ENCODE measurements around the gene CNNM4.
A peak's percentile ranks its signal among the peaks of the same experiment; 100 is the strongest.
"Not testable (repeated sequence)": the region's sequence is repeated elsewhere in the genome, so short reads cannot be mapped to it uniquely, and the experiment has no call there.

The CNNM4 gene

GRCh38 chr2:96792772-96793749, 32.4 kb downstream of the CNNM4 start:
- DNase-seq, result no peak

- DNase-seq, result no peak
These were observed 34.4 kb downstream of the CNNM4 start for GRCh38 chr2:96795076-96795475.

GRCh38 chr2:96796497-96796896, 35.8 kb downstream of the CNNM4 start:
- not testable (repeated sequence) for DNase-seq

GRCh38 chr2:96797066-96797625, 36.4 kb downstream of the CNNM4 start:
- DNase-seq, result no peak

DNA sequence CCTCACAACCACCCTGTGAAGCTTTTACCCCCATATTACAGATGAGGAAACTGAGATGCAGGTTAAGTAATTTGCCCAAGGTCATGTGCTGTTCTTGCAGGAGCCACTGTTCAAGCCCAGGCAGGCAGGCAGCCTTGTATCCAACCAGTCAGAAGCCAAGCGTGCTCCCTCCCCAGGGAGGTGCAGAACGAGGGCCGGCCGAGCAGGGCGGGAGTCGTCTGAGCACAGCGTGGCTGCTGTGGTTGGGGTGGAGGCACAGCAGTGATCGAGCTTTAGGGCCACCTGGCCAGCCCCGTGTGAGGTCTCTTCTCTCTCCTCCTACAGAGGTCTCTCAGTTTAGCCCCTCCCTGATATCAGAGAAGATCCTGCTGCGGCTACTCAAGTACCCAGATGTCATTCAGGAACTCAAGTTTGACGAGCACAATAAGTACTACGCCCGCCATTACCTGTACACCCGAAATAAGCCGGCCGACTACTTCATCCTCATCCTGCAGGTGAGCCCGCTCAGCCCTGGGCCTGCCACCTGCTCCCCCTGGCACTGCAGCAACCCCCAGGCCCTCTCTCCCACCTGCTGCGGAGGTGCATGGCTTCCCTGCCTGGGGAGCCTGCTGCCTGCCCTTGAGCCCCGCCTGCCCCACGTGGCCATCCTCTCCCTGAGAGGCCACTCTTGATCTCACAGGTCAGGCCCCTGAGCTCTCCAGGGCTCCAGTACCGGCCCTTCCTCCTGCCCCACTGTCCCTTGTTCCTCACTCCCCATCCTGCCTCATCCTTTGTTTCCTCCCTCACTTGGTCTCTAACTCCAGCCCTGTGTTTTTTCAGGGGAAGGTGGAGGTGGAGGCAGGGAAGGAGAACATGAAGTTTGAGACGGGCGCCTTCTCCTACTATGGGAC, 38.3 kb downstream of the CNNM4 start:
- no peak for DNase-seq

DNA sequence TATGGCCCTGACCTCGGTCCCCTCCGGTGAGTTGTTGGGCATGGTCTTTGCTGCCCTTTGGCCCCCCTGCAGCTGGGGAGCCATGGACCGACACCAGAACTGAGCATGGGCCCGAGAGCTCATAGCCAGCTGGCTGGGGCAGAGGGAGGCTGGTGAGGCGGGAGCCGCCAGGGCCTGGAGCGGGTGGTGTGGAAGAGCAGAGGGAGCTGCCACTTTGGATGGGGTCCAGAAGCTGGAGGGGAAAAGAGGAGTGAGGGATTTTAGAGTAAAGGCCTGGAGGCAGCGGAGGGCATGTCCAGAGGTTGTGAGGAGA, 38.9 kb downstream of the CNNM4 start:
- DNase-seq, result no peak

DNA sequence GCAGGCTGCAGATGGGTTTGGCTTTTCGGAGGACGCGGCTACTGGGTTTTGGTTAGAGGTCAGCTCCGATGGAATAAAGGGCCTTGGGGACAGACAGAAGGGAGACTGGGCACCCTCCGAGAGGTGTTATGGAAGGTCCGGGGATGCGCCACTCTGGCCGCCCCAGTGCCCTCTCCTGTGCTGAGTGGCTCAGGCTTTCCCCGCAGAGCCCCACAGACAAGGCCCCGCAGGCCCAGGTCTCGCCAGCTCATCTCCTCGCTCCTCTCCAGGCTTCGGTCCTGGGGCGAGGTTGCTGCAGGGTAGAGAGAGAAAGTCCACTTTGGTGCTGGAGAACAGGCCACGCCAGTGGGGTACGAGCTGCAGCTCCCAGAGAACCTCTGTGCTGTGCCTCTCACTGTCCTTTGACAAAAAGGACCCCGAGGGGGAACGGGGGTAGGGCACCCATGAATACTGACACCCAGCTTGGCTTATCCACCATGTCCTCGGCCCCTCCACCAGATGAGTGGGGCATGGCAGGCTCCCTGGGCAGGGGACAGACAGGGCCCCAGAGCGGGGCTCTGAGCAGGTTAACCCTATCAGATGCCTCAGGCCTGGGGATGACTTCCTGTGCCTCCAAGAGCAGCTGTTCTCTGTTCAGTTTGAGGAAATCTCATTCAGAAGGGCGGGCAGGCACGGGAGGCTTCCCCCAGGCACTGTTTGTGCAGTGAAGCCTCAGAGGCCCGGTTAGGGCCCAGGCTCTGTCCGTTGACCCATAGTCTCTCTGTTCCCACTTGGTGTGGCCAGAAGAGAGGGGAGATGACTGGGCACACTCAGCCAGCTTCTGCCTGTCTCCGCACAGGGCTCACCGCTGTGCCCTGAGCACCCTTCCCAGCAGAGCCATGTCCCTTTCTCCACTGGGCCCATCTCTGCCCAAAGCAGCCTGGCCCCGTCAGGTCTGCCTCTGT, 39.6 kb downstream of the CNNM4 start:
- no peak for DNase-seq

- peak; percentile 69 for DNase-seq
These were observed 40.5 kb downstream of the CNNM4 start for GRCh38 chr2:96801005-96801785.

DNA sequence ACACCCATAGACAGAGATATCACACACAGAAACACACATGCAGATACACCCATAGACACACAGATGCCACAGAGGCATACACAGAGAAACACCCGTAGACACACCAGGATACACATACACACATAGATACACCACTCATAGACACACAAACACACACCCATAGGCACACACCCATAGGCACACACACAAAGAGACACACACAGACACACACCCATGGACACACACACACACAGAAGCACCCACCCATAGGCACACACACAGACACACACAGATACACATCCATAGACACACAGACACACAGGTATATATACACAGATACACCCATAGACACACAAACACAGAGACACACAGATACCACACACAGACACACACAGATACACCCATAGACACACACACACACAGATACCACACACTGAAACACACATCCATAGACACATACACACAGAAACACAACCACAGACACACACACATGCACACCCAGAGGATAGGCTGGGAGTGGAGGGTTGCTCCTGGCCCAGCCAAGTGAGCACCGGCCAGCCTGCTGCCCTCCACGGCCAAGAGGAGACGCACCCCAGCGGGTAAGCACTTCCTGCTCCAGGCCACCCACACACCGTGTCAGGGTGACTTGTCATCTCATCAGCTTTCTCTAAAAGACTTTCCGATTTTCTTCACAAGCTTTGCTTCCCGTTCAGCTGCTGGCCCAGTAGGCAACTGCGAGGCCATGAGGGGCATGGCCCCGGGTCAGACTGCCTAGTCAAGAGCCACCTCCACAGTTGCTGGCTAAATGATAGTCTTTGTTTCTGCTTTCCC, 41.3 kb downstream of the CNNM4 start:
- no peak for DNase-seq

DNA sequence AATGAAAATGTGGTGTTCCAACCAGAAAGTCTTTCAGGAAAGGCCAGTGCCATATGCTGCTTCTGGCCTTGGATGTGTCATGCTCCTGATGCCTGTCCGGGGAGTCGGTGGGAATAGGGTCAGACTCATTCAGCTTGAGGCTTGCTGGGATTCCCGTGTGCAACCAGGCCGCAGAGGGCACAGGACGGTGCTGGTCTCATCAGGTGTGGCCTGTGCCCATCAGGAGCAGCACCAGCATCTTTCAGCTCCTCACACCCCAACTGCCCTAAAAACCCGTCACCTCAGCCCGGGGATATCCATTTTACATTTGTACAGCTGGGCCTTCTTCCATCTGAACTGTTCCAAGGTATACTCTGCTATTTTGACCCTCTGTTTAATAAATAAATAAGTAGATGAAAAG, 42.0 kb downstream of the CNNM4 start:
- no peak for DNase-seq

- no peak for DNase-seq
These were observed 44.3 kb downstream of the CNNM4 start for GRCh38 chr2:96804986-96805385.

- not testable (repeated sequence) for DNase-seq
These were observed 45.2 kb downstream of the CNNM4 start for GRCh38 chr2:96805946-96806345.

DNA sequence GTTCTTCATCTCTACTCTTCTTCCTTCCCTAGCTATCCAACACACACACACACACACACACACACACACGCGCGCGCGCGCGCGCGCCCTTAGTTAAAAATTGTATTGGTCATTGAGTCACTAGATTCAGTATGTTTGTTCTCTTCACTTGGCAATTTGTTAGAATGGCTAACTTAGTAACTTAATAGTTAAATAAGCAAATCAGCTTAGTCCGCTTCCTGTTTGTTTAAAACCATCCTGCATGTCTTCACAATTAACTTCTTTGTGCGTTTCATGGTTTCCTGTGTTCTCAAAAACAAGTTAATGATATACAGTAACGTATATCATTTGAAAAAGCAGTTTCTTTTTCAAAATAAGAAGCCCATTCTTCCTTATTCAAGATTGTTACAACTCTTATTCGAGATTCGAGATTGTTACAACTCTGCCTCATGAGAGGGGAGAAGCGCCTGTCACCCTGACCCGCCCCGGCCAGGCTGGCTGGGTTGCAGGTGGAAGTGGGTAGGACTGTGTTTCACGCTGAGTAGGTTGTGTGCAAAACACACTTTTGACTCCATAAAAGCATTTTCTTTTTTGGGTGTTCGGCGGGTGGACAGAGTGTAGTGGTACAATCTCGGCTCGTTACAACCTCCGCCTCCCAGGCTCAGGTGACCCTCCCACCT, 45.9 kb downstream of the CNNM4 start:
- DNase-seq, result peak; percentile 42

GRCh38 chr2:96807127-96807471, 46.4 kb downstream of the CNNM4 start:
- DNase-seq, result no peak

DNA sequence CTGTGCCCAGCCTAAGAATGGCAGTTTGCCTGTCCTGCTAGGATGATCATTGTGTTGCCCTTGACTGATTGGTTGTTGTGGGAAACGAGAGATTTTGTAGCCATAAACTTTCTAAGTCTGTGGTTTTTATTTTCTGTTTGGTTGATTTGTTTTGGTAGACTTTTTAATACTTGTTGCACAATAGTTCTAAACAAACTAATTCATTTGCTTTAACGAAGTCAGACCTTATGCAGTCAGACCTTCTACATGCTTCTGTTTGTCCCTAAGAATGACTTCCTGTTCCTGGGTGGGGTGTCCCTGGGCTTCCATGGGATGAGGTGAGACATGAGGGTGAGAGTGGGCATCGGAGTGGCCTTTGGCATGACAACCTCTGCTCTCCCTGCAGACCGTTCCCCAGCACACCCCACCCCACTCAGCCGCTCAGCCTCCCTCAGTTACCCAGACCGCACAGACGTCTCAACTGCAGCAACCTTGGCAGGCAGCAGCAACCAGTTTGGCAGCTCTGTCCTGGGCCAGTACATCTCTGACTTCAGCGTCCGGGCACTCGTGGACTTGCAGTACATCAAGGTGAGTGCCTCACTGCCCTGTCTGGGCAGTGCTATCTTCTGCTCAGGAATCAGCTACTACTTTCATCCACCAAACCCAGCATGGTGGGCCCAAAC, 47.6 kb downstream of the CNNM4 start:
- DNase-seq, result no peak

- no peak for DNase-seq
These were observed 48.6 kb downstream of the CNNM4 start for GRCh38 chr2:96809216-96809882.

- no peak for DNase-seq
These were observed 49.5 kb downstream of the CNNM4 start for GRCh38 chr2:96809951-96810782.

DNA sequence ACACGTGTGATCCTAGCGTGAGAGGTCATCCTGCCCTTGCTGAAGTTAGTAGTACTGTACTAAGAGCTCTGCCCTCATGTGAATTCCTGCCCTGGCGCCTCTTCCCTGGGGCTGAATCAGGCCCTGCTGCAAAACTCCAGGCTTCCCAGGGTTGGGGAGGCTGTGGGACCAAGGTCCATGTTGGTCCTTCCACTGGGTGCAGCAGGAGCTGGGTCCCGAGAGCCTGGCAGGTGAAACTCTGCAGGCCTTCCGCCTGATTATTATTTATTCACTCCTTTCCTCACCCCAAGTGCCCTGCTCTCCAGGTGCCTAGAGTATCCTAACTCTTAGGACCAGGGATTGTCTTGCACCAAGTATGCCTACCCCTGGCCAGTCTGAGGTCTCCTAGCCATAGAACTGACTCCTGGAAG, 50.1 kb downstream of the CNNM4 start:
- no peak for DNase-seq
